ENCODE measurements around the gene DPH2. TPM values are rescaled to one million over a fixed set of nuclear protein-coding genes. Genes with fewer than 3 reads are reported as not detected.

DPH2 gene
- total RNA-seq, 1 donor from 2014 or later, result 22.8 TPM

Other genes starting within 250 kb of the DPH2 start
- gene ARTN, start 36.2 kb upstream of the DPH2 start, total RNA-seq, result 0.40 and 3.0 TPM in 2 replicates
- 12.5 and 41.1 TPM in 2 replicates for gene IPO13, start 23.1 kb upstream of the DPH2 start, total RNA-seq
- 69.4 and 178 TPM in 2 replicates for gene ATP6V0B, start 5.0 kb downstream of the DPH2 start, total RNA-seq
- gene B4GALT2, start 9.2 kb downstream of the DPH2 start, total RNA-seq, result 36.8 and 65.8 TPM in 2 replicates
- gene CCDC24, start 21.6 kb downstream of the DPH2 start, total RNA-seq, result 6.3 and 6.5 TPM in 2 replicates
- 2.8 and 5.0 TPM in 2 replicates for gene SLC6A9, start 61.5 kb downstream of the DPH2 start, total RNA-seq
- not detected in 2 replicates for gene KLF17, start 148.8 kb downstream of the DPH2 start, total RNA-seq
- not detected in 2 replicates for gene KLF18, start 171.6 kb downstream of the DPH2 start, total RNA-seq
- gene DMAP1, start 243.5 kb downstream of the DPH2 start, total RNA-seq, result 12.2 and 17.9 TPM in 2 replicates

Data from renal cortical epithelial cell (primary cell).